Measurements from ENCODE around the gene BATF. TPM values are rescaled to one million over a fixed set of nuclear protein-coding genes. Genes with fewer than 3 reads are reported as not detected.

BATF gene
- total and polyA plus RNA-seq, 7 experiments from 2014 or later, result 6.8 to 70.0 (median 18.1) TPM

GRCh38 chr14:75535164-75535898 is 13.1 kb downstream of the BATF start:
- Histone ChIP-seq H3K36me3 (ENCODE audit: control insufficient read depth in 2 of 3, insufficient read depth in 3 of 3, low read length in 3 of 3) (peaks cover 0 to 9% (median 0%) of the 10 kb centered on the region in 3 experiments), H3K9me3 (ENCODE audit: control insufficient read depth in 2 of 3, low read length in 3 of 3) (no peaks in the 10 kb centered on the region), H3K4me1 (ENCODE audit: control insufficient read depth in 2 of 2, insufficient read depth in 2 of 2, low read length in 2 of 2) (peaks cover 4 to 22% of the 10 kb centered on the region in 2 donors), H3K4me3 (ENCODE audit: low read length) (no peak overlapping the region), H3K27ac (ENCODE audit: low read depth, low read length) (peak overlapping the region; percentile 7), H3K27me3 (ENCODE audit: control insufficient read depth in 2 of 2, insufficient read depth in 2 of 2, low read length in 2 of 2) (no peaks in the 10 kb centered on the region)
- Mint-ChIP-seq H3K4me3 (no peak overlapping the region), H3K9me3 (peaks cover 0 to 1% (median 0%) of the 10 kb centered on the region in 11 donors), H3K4me1 (peaks cover 26 to 68% (median 52%) of the 10 kb centered on the region in 7 donors), H3K36me3 (peaks cover 10 to 40% (median 17%) of the 10 kb centered on the region in 5 donors), H3K27ac (peak overlapping the region in 8 of 9 donors; percentile 12 to 83 (median 32)), H3K27me3 (no peaks in the 10 kb centered on the region)
- ChIA-PET CTCF (interaction anchor here (2.1 kb wide), 1 partner anchor 42 kb away, joined by 5 read pairs; the partner anchor contains the start of gene FLVCR2), POLR2A (interaction anchor here (0.7 to 1.3 kb wide), 2 partner anchors 13 to 627 kb away, joined by 3 to 4 read pairs; partner anchors contain the start of gene BATF)
- no peak for DNase-seq
- no peak for ATAC-seq
- intact Hi-C loops (cut with micrococcal nuclease), result no loop called here

- Histone ChIP-seq H3K9me3 (ENCODE audit: control insufficient read depth in 2 of 3, low read length in 3 of 3) (no peaks in the 10 kb centered on the region), H3K27me3 (ENCODE audit: control insufficient read depth in 2 of 2, insufficient read depth in 2 of 2, low read length in 2 of 2) (no peaks in the 10 kb centered on the region), H3K4me3 (ENCODE audit: low read length) (no peak overlapping the region), H3K4me1 (ENCODE audit: control insufficient read depth in 2 of 2, insufficient read depth in 2 of 2, low read length in 2 of 2) (peaks cover 12 to 23% of the 10 kb centered on the region in 2 donors), H3K27ac (ENCODE audit: low read depth, low read length) (no peak overlapping the region), H3K36me3 (ENCODE audit: control insufficient read depth in 2 of 3, insufficient read depth in 3 of 3, low read length in 3 of 3) (no peaks in the 10 kb centered on the region)
- Mint-ChIP-seq H3K27me3 (no peaks in the 10 kb centered on the region), H3K27ac (peak overlapping the region in 7 of 9 donors; percentile 8 to 78 (median 46)), H3K36me3 (peaks cover 2 to 30% (median 13%) of the 10 kb centered on the region in 5 donors), H3K9me3 (peaks cover 0 to 1% (median 0%) of the 10 kb centered on the region in 11 donors), H3K4me3 (no peak overlapping the region), H3K4me1 (peaks cover 27 to 72% (median 55%) of the 10 kb centered on the region in 7 donors)
- intact Hi-C loops (cut with micrococcal nuclease), result no loop called here
- ChIA-PET POLR2A (interaction anchor here (7.3 kb wide), 1 partner anchor 13 kb away, joined by 51 read pairs; the partner anchor contains the start of gene BATF), CTCF (interaction anchor here (0.6 to 1.5 kb wide), 2 partner anchors 8 to 11 kb away, joined by 3 read pairs; no protein-coding TSS in a partner anchor)
- ATAC-seq, result no peak
- DNase-seq, result no peak
These were observed 14.8 kb downstream of the BATF start for GRCh38 chr14:75537071-75537470.

- ChIA-PET CTCF (interaction anchor here (0.7 to 2.5 kb wide), 3 partner anchors 13 to 22 kb away, joined by 3 to 6 read pairs (median 3); no protein-coding TSS in a partner anchor), POLR2A (interaction anchor here (0.7 to 7.3 kb wide), 3 partner anchors 10 to 24 kb away, joined by 3 to 51 read pairs (median 3); partner anchors contain the start of gene BATF)
- Histone ChIP-seq H3K27me3 (ENCODE audit: control insufficient read depth in 2 of 2, insufficient read depth in 2 of 2, low read length in 2 of 2) (no peaks in the 10 kb centered on the region), H3K27ac (ENCODE audit: low read depth, low read length) (peak overlapping the region; percentile 4), H3K4me1 (ENCODE audit: control insufficient read depth in 2 of 2, insufficient read depth in 2 of 2, low read length in 2 of 2) (peaks cover 30 to 35% of the 10 kb centered on the region in 2 donors), H3K36me3 (ENCODE audit: control insufficient read depth in 2 of 3, insufficient read depth in 3 of 3, low read length in 3 of 3) (no peaks in the 10 kb centered on the region), H3K9me3 (ENCODE audit: control insufficient read depth in 2 of 3, low read length in 3 of 3) (no peaks in the 10 kb centered on the region), H3K4me3 (ENCODE audit: low read length) (no peak overlapping the region)
- ATAC-seq (no peak), DNase-seq (no peak)
- Mint-ChIP-seq H3K27ac (peak overlapping the region in 8 of 9 donors; percentile 79 to 97 (median 94)), H3K4me1 (peaks cover 32 to 72% (median 62%) of the 10 kb centered on the region in 7 donors), H3K36me3 (peaks cover 0 to 19% (median 13%) of the 10 kb centered on the region in 5 donors), H3K9me3 (no peaks in the 10 kb centered on the region), H3K27me3 (no peaks in the 10 kb centered on the region), H3K4me3 (no peak overlapping the region)
- intact Hi-C loops (cut with micrococcal nuclease), result no loop called here
These were observed 16.9 kb downstream of the BATF start for GRCh38 chr14:75539162-75539560.

- peak in 2 of 9 donors; percentile 22 to 59 for DNase-seq
- Histone ChIP-seq H3K27me3 (ENCODE audit: control insufficient read depth in 2 of 2, insufficient read depth in 2 of 2, low read length in 2 of 2) (no peaks in the 10 kb centered on the region), H3K4me3 (ENCODE audit: low read length) (no peak overlapping the region), H3K27ac (ENCODE audit: low read depth, low read length) (peak overlapping the region; percentile 90), H3K36me3 (ENCODE audit: control insufficient read depth in 2 of 3, insufficient read depth in 3 of 3, low read length in 3 of 3) (no peaks in the 10 kb centered on the region), H3K9me3 (ENCODE audit: control insufficient read depth in 2 of 3, low read length in 3 of 3) (no peaks in the 10 kb centered on the region), H3K4me1 (ENCODE audit: control insufficient read depth in 2 of 2, insufficient read depth in 2 of 2, low read length in 2 of 2) (peaks cover 30 to 42% of the 10 kb centered on the region in 2 donors)
- peak overlapping the region; percentile 72 to 97 (median 94) for H3K27ac Mint-ChIP-seq
- H3K27me3 Mint-ChIP-seq, result no peaks in the 10 kb centered on the region
- H3K36me3 Mint-ChIP-seq, result peaks cover 0 to 18% (median 12%) of the 10 kb centered on the region in 5 donors
- ChIA-PET CTCF (interaction anchor here (0.7 to 2.5 kb wide), 3 partner anchors 14 to 22 kb away, joined by 3 to 6 read pairs (median 3); no protein-coding TSS in a partner anchor), POLR2A (interaction anchor here (0.7 to 7.3 kb wide), 4 partner anchors 10 to 206 kb away, joined by 3 to 51 read pairs (median 3); partner anchors contain the start of gene BATF)
- peaks cover 32 to 71% (median 64%) of the 10 kb centered on the region in 7 donors for H3K4me1 Mint-ChIP-seq
- intact Hi-C loops (cut with micrococcal nuclease), result no loop called here
- H3K9me3 Mint-ChIP-seq, result no peaks in the 10 kb centered on the region
- H3K4me3 Mint-ChIP-seq, result peak overlapping the region in 3 of 10 donors; percentile 13 to 53 (median 23)
- peak; percentile 6 for ATAC-seq
These were observed 17.6 kb downstream of the BATF start for GRCh38 chr14:75539561-75540478.

- no peaks in the 10 kb centered on the region for H3K27me3 Mint-ChIP-seq
- H3K27me3 ChIP-seq (ENCODE audit: control insufficient read depth in 2 of 2, insufficient read depth in 2 of 2, low read length in 2 of 2), result no peaks in the 10 kb centered on the region
- ATAC-seq, result no peak
- H3K4me3 ChIP-seq (ENCODE audit: low read length), result no peak overlapping the region
- no peaks in the 10 kb centered on the region for H3K9me3 Mint-ChIP-seq
- peaks cover 30 to 43% of the 10 kb centered on the region in 2 donors for H3K4me1 ChIP-seq (ENCODE audit: control insufficient read depth in 2 of 2, insufficient read depth in 2 of 2, low read length in 2 of 2)
- peaks cover 32 to 70% (median 62%) of the 10 kb centered on the region in 7 donors for H3K4me1 Mint-ChIP-seq
- H3K4me3 Mint-ChIP-seq, result peak overlapping the region in 4 of 10 donors; percentile 13 to 37 (median 25)
- peak overlapping the region; percentile 90 for H3K27ac ChIP-seq (ENCODE audit: low read depth, low read length)
- H3K36me3 Mint-ChIP-seq, result peaks cover 0 to 17% (median 6%) of the 10 kb centered on the region in 5 donors
- intact Hi-C loops (cut with micrococcal nuclease), result no loop called here
- H3K27ac Mint-ChIP-seq, result peak overlapping the region; percentile 72 to 97 (median 94)
- H3K9me3 ChIP-seq (ENCODE audit: control insufficient read depth in 2 of 3, low read length in 3 of 3), result no peaks in the 10 kb centered on the region
- ChIA-PET CTCF (interaction anchor here (2.5 kb wide), 1 partner anchor 21 kb away, joined by 6 read pairs; no protein-coding TSS in a partner anchor), POLR2A (interaction anchor here (1.0 to 7.3 kb wide), 2 partner anchors 17 to 207 kb away, joined by 3 to 51 read pairs; partner anchors contain the start of gene BATF)
- no peaks in the 10 kb centered on the region for H3K36me3 ChIP-seq (ENCODE audit: control insufficient read depth in 2 of 3, insufficient read depth in 3 of 3, low read length in 3 of 3)
- no peak for DNase-seq
These were observed 18.2 kb downstream of the BATF start for GRCh38 chr14:75540479-75540851.

All from naive thymus-derived CD4-positive, alpha-beta T cell (primary cell).